Activated CD4-positive, alpha-beta memory T cell treated with anti-CD3 and anti-CD28 coated beads, Interleukin-2, amount 10 ng/mL, durations not matched to agents 7 days and 5 days (primary cell): ENCODE results near the gene ITPR1. TPM values are rescaled to one million over a fixed set of nuclear protein-coding genes. Genes with fewer than 3 reads are reported as not detected.

Experiments used
- CTCF ChIA-PET: fragments of 350-600 bp; sonication (Branson Sonifier 250); formaldehyde crosslinking; loops from one replicate; lab custom pipeline; 2021; ENCODE audit warnings: antibody characterized with exemption, inconsistent platforms; lab: Charles Lee
- POLR2A ChIA-PET: fragments of 350-600 bp; sonication (Branson Sonifier 250); formaldehyde crosslinking; loops from one replicate; lab custom pipeline; 2021; ENCODE audit warnings: antibody characterized with exemption; lab: Charles Lee
- DNase-seq: peaks from one replicate; pipeline ENCODE4 v3.0.0-alpha.2; 2020
- H3K27ac Mint-ChIP-seq: one replicate; pipeline ENCODE4 v1.8.0; 2021; ENCODE audit warnings: mild to moderate bottlenecking, mixed read lengths
- H3K27me3 Mint-ChIP-seq: one replicate; pipeline ENCODE4 v1.8.0; 2021; ENCODE audit warnings: mixed read lengths
- H3K36me3 Mint-ChIP-seq: one replicate; pipeline ENCODE4 v1.8.0; 2021; ENCODE audit warnings: low read depth, mixed read lengths
- H3K4me1 Mint-ChIP-seq: one replicate; pipeline ENCODE4 v1.8.0; 2021; ENCODE audit warnings: mixed read lengths
- H3K4me3 Mint-ChIP-seq: one replicate; pipeline ENCODE4 v1.8.0; 2021; ENCODE audit warnings: mild to moderate bottlenecking, mixed read lengths
- H3K9me3 Mint-ChIP-seq: one replicate; pipeline ENCODE4 v1.8.0; 2021; ENCODE audit warnings: mixed read lengths
- total RNA-seq, 2 experiments: library from RNA; stranded (reverse); gene quantifications; one replicate each; pipeline ENCODE4 v1.2.3, GENCODE V29; 2021

ITPR1 gene
- total RNA-seq, 2 experiments from 2014 or later = 59.6 to 64.3 TPM

DNA sequence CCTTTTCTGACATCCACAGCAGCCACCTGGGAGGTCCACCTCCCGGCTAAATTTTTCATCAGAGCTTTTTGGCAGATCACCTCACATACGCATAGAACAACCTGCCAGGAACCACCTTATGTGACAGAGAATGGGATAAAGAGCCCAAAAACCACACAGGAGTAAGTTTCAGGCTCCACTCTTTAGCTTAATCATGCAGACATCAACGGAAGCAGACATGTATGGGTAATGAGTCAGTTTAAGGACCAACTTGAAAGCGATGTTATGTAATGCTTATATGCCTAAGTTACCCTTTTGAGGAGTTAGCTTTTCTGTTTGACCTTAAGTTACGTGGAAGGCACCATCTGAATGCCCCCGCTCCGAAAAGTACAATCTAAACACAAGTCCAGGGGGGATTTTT, 302.8 kb downstream of the ITPR1 start:
- H3K27me3 Mint-ChIP-seq = no peaks in the 10 kb centered on the region
- peaks cover 69% of the 10 kb centered on the region for H3K36me3 Mint-ChIP-seq
- ChIA-PET POLR2A (interaction anchor here (0.9 to 1.1 kb wide), 3 partner anchors 9 to 41 kb away, joined by 3 to 5 read pairs (median 4); no protein-coding TSS in a partner anchor), CTCF (interaction anchor here (1.1 to 1.5 kb wide), 3 partner anchors 11 to 185 kb away, joined by 3 to 5 read pairs (median 5); no protein-coding TSS in a partner anchor)
- H3K4me3 Mint-ChIP-seq = no peak overlapping the region
- no peak for DNase-seq
- peaks cover 4% of the 10 kb centered on the region for H3K4me1 Mint-ChIP-seq
- H3K9me3 Mint-ChIP-seq = no peaks in the 10 kb centered on the region
- H3K27ac Mint-ChIP-seq = no peak overlapping the region

DNA sequence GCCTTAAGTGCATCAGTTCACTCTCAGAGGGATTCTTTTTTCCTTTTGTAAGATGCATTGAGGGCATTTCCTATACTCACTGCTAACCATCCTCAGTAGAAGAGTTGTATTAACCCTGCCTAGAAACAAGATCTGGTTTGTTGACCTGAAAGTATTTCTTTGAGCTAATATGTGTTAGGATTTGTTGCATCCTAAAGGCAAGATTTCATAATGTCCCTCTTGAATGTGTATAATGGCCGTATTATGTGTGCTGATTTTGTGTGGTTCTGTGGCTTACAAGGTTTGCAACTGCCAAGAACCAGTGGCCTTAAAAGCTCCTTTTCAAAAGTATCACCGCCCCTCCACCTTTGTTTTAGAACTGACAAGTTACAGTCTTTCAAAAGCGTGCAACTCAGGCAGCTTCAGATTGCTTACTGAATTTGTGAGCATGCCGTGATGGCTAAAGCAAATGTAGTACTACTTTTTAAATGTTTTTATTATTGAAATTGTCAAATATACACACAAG, 304.1 kb downstream of the ITPR1 start:
- Mint-ChIP-seq H3K4me3 (no peak overlapping the region), H3K4me1 (peaks cover 6% of the 10 kb centered on the region), H3K27ac (no peak overlapping the region), H3K36me3 (peaks cover 65% of the 10 kb centered on the region), H3K27me3 (no peaks in the 10 kb centered on the region), H3K9me3 (no peaks in the 10 kb centered on the region)
- ChIA-PET CTCF (interaction anchor here (0.8 to 1.1 kb wide), 4 partner anchors 10 to 87 kb away, joined by 3 to 4 read pairs (median 4); no protein-coding TSS in a partner anchor), POLR2A (no interaction called here)
- no peak for DNase-seq

DNA sequence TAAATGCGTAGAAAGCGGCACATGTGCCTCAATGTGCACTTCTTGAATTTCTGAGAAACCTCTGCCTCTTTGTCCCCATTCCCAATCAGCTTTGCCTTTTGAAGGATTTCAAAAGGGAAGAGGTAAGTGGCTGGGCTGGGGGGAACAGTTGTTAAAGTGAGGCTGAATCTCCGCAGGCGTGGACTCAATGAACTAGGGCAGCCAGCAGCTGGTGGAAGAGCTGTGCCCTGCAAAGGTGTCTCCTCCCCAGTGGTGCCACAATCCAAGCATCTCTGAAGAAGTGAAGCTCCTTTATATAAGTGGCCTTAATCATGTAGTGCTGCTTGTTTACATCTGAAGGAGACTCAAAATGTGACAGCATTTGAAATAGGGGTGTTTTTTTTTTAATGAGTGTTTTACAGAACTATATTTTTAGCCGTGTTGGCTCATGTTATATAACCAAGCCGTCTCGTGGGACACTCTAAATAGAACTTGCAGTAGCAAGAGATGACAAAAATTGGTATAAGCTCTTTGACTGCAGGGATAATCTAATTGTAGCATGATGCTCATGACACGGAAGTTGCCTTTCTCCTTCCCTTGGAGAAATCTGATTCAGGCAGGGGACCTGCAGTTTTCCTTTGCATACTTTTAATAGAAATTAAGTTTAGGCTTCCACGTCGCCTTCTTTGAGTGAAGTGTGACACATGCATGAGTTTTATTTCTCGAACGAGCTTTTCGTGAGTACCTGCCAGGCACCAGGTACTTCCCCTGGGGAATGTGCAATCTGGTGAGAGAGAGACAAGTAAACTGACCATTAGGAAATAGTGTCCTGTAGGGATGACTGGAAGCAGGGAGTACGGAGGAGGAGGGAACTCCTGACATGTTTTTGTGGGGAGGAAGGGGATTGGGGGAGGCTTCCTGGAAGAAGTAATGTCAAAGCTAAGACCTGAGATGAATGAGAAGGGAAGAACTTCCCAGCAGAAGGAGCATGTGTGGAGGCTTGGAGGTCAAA, 306.4 kb downstream of the ITPR1 start:
- peaks cover 75% of the 10 kb centered on the region for H3K36me3 Mint-ChIP-seq

DNA sequence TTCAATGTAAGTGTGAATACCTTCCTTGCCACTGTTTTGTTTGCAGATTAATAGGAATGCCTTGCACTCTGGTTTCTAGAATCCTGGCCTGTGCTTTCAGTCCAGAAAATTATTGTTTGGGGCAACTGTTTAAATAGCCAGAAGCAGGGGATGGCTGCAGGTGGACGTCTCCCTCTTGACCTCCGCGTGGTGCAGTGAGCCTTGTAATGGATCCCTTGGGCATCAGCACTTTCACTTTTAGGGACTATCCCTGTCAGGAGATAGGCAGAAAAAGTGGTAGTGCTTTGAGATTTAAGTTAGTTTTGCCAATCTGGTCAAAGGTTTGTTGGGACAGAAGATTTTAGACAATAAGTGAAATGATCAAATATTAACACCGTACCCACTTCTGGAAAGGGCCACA, 307.4 kb downstream of the ITPR1 start:
- H3K27me3 Mint-ChIP-seq = no peaks in the 10 kb centered on the region
- no peaks in the 10 kb centered on the region for H3K9me3 Mint-ChIP-seq
- H3K27ac Mint-ChIP-seq = no peak overlapping the region
- ChIA-PET CTCF (no interaction called here), POLR2A (no interaction called here)
- H3K4me1 Mint-ChIP-seq = peaks cover 34% of the 10 kb centered on the region
- peaks cover 78% of the 10 kb centered on the region for H3K36me3 Mint-ChIP-seq
- DNase-seq = no peak
- H3K4me3 Mint-ChIP-seq = no peak overlapping the region

More for the DNA sequence above, 306.4 kb downstream of the ITPR1 start:
- ChIA-PET POLR2A (no interaction called here), CTCF (no interaction called here)
- Mint-ChIP-seq H3K9me3 (no peaks in the 10 kb centered on the region), H3K27ac (no peak overlapping the region), H3K4me3 (no peak overlapping the region), H3K27me3 (no peaks in the 10 kb centered on the region), H3K4me1 (peaks cover 24% of the 10 kb centered on the region)
- no peak for DNase-seq

DNA sequence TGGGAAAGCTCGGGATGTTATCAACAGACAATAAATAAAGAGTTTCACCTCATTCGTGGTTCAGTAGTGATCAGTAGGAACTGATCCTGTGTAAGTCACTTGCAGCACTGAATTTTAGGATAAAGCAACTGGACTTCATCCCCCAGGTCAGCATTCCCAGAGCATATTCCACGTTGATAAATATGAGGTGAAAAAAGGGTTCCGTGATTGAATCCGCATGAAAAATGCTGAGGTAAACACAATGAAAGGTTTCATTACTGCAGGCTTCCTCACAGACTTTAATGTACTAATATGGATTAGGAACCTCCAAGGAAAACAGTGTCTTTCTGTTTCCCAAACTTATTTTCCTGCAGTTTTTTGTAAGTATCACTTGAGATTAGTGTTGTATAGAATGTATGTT, 308.7 kb downstream of the ITPR1 start:
- POLR2A ChIA-PET = no interaction called here
- Mint-ChIP-seq H3K27me3 (no peaks in the 10 kb centered on the region), H3K4me3 (no peak overlapping the region), H3K4me1 (peaks cover 45% of the 10 kb centered on the region), H3K27ac (no peak overlapping the region), H3K36me3 (peaks cover 83% of the 10 kb centered on the region), H3K9me3 (no peaks in the 10 kb centered on the region)
- CTCF ChIA-PET = interaction anchor here (1.4 kb wide), 1 partner anchor 90 kb away, joined by 4 read pairs; no protein-coding TSS in a partner anchor
- DNase-seq = no peak

DNA sequence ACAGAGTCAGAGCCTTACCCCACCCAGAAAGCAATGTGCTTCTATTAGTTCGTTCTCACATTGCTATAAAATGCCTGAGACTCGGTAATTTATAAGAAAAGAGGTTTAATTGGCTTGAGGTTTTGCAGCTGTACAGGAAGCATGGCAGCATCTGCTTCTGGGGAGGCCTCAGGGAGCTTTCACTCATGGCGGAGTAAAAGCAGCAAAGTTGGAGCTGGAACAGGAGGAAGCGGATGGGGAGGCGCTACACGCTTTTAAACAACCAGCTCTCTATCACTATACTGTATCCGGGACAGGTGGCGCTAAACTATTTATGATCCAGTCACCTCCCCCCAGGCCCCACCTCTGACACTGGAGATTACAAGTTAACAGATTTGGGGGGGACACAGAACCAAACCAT, 309.8 kb downstream of the ITPR1 start:
- Mint-ChIP-seq H3K4me3 (no peak overlapping the region), H3K27me3 (no peaks in the 10 kb centered on the region), H3K36me3 (peaks cover 85% of the 10 kb centered on the region), H3K4me1 (peaks cover 52% of the 10 kb centered on the region), H3K9me3 (no peaks in the 10 kb centered on the region), H3K27ac (no peak overlapping the region)
- DNase-seq = no peak
- POLR2A ChIA-PET = interaction anchor here (1.0 to 2.9 kb wide), 2 partner anchors 27 to 182 kb away, joined by 3 to 13 read pairs; no protein-coding TSS in a partner anchor
- CTCF ChIA-PET = no interaction called here

DNA sequence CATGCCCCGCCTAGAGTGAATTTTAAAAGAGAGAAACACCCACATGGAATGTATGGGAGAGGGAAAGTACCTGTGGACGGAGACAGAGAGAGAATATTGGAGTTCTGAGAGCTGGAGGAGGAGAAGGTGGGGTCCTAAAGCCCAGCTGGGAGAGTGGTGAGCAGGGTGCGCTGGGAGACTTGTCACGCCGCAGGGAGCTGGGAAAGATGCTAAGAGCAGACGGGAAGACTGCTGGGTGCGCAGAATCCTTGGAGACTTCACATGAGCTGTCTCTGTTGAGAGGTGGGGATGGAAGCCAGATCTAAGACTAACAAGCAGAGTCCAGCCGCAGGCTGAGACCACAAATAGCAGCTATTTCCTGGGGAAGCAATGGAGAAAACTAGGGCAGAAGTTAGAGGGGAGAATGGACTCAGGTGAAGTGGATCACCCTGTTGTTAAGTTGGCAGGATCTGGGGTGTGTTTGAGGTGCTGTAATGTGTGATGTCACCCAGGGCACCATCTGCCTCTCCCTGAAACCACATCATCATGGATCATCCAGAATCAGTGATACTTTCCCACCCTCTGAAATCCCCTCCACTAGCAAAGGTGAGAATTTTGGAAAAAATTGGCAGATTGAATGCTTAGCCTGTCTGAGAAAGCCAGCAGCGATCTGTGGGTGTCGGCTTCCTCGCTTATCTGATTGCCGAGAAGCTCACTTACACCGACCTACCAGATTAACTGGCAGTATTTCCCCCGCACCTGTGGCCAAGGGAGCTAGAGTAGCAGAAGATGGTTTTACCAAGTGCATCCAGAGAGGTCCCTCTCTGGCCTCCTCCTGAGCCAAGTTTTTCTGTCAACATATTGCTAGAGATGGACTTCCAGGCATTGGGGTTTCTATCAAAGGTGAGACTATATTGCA, 311.3 kb downstream of the ITPR1 start:
- peak overlapping the region; percentile 18 for H3K4me3 Mint-ChIP-seq
- H3K4me1 Mint-ChIP-seq = peaks cover 61% of the 10 kb centered on the region
- peak; percentile 62 for DNase-seq
- no peaks in the 10 kb centered on the region for H3K27me3 Mint-ChIP-seq
- CTCF ChIA-PET = interaction anchor here (0.8 to 3.7 kb wide), 12 partner anchors 18 to 453 kb away, joined by 3 to 12 read pairs (median 3); no protein-coding TSS in a partner anchor
- H3K27ac Mint-ChIP-seq = peak overlapping the region; percentile 79
- POLR2A ChIA-PET = interaction anchor here (0.6 to 3.2 kb wide), 22 partner anchors 8 to 217 kb away, joined by 3 to 33 read pairs (median 4); partner anchors contain the start of gene BHLHE40
- H3K36me3 Mint-ChIP-seq = peaks cover 81% of the 10 kb centered on the region
- H3K9me3 Mint-ChIP-seq = no peaks in the 10 kb centered on the region

DNA sequence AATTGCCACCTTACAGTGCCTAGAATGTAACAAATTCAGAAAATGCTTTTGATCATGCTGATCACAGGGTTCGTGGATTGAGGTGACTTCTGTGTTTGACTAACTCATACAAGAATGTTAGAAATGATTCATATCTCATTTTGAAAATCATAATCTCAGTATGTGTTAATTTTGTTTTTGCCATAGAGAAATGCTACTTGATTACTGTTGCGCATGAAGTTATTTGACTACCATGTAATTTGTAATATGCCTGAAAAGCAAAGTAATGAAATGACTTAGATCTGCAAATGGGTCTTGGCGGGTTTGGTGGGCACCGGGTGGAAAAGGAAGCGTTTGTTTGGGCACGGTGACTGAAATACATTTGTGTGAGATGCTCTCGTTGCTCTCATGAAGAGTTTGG, 312.5 kb downstream of the ITPR1 start:
- Mint-ChIP-seq H3K9me3 (no peaks in the 10 kb centered on the region), H3K4me3 (peak overlapping the region; percentile 58), H3K4me1 (peaks cover 71% of the 10 kb centered on the region), H3K27ac (peak overlapping the region; percentile 79), H3K36me3 (peaks cover 74% of the 10 kb centered on the region), H3K27me3 (no peaks in the 10 kb centered on the region)
- CTCF ChIA-PET = interaction anchor here (0.9 to 3.7 kb wide), 8 partner anchors 16 to 455 kb away, joined by 3 to 12 read pairs (median 4); no protein-coding TSS in a partner anchor
- POLR2A ChIA-PET = interaction anchor here (0.8 to 3.2 kb wide), 21 partner anchors 16 to 179 kb away, joined by 3 to 33 read pairs (median 5); partner anchors contain the start of gene BHLHE40
- peak; percentile 49 for DNase-seq

DNA sequence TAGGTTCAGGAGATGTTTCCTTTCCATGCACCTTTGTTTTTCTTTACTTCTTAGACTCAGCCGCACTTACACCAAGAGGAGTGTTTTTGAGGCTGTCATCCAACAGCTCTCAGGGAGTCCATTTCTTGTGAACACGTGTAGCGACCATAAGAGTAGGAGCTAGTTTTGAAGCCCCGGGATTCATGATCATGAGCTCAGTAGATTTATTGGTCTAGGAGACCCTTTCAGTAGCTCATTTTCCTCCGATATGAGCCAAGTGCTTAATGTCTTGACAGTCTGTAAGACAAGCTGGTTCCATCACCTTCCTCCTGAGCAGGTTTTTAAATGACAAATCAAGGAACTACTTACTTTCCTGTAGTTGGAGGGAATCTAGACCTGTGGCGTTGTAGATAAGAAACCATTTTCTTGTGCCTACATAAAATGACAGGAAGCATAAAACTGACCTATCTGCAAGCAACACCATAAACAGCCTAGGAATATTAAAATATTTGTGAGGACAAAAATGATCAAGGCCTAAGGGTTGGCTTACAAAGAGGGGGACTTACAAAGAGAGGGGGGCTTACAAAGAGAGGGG, 313.5 kb downstream of the ITPR1 start:
- CTCF ChIA-PET = interaction anchor here (0.6 to 3.7 kb wide), 11 partner anchors 9 to 177 kb away, joined by 3 to 12 read pairs (median 3); no protein-coding TSS in a partner anchor
- POLR2A ChIA-PET = interaction anchor here (0.8 to 3.2 kb wide), 14 partner anchors 15 to 176 kb away, joined by 3 to 33 read pairs (median 4); partner anchors contain the start of gene BHLHE40
- Mint-ChIP-seq H3K27ac (peak overlapping the region; percentile 79), H3K9me3 (no peaks in the 10 kb centered on the region), H3K4me3 (peak overlapping the region; percentile 58), H3K4me1 (peaks cover 74% of the 10 kb centered on the region), H3K27me3 (no peaks in the 10 kb centered on the region), H3K36me3 (peaks cover 74% of the 10 kb centered on the region)
- no peak for DNase-seq

GRCh38 chr3:4807381-4808280, 314.5 kb downstream of the ITPR1 start:
- Mint-ChIP-seq H3K9me3 (no peaks in the 10 kb centered on the region), H3K36me3 (peaks cover 74% of the 10 kb centered on the region), H3K27ac (peak overlapping the region; percentile 26), H3K4me1 (peaks cover 72% of the 10 kb centered on the region), H3K27me3 (no peaks in the 10 kb centered on the region), H3K4me3 (peak overlapping the region; percentile 21)
- POLR2A ChIA-PET = interaction anchor here (0.9 to 1.9 kb wide), 4 partner anchors 24 to 171 kb away, joined by 3 to 6 read pairs (median 4); partner anchors contain the start of gene BHLHE40
- CTCF ChIA-PET = interaction anchor here (0.8 to 3.7 kb wide), 4 partner anchors 10 to 169 kb away, joined by 3 to 12 read pairs (median 5); no protein-coding TSS in a partner anchor
- no peak for DNase-seq

DNA sequence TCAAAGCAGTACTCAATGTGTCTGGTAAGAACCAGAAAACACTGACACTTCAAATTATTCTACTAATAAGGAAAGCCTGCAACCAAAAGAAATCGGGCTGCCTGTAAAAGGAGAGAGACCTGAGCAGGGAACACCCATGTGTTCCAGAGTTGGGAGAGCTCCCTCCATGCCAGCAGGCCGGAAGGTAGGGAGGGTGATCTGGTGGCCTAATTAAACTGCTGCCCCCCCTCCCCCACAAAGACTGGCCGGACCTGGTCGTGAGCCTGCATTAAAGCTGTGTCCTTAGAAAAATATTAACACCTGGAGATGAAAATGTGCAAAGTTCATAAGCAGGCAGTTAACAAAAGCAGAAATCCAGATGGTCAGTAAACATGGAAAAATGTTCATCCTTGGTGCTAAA, 315.5 kb downstream of the ITPR1 start:
- no peak overlapping the region for H3K4me3 Mint-ChIP-seq
- ChIA-PET CTCF (interaction anchor here (1.3 kb wide), 1 partner anchor 16 kb away, joined by 5 read pairs; no protein-coding TSS in a partner anchor), POLR2A (interaction anchor here (1.3 to 1.4 kb wide), 2 partner anchors 69 to 171 kb away, joined by 3 to 5 read pairs; partner anchors contain the start of gene BHLHE40)
- peaks cover 74% of the 10 kb centered on the region for H3K36me3 Mint-ChIP-seq
- no peaks in the 10 kb centered on the region for H3K9me3 Mint-ChIP-seq
- no peaks in the 10 kb centered on the region for H3K27me3 Mint-ChIP-seq
- no peak for DNase-seq
- no peak overlapping the region for H3K27ac Mint-ChIP-seq
- peaks cover 65% of the 10 kb centered on the region for H3K4me1 Mint-ChIP-seq
